Activated T-cell treated with anti-CD3 and anti-CD28 coated beads, Interleukin-2, amount 50 U/mL, for 72 hours (primary cell): ENCODE data around the gene MS4A18. TPM values are rescaled to one million over a fixed set of nuclear protein-coding genes. Genes with fewer than 3 reads are reported as not detected.
A peak's percentile ranks its signal among the peaks of the same experiment; 100 is the strongest.
"Not testable (repeated sequence)": the region's sequence is repeated elsewhere in the genome, so short reads cannot be mapped to it uniquely, and the experiment has no call there.

Experiments
- ATAC-seq, 2 donors: fragments of 150-1000 bp; cut with Tn5 transposase; replicated peaks in 1 of 2; 2 replicates each; pipeline ENCODE4 v1.10.0; 2021; ENCODE audit warnings: moderate library complexity in 2 of 2, mild to moderate bottlenecking in 1 of 2
- DNase-seq, 2 donors: peaks; one replicate each; pipeline ENCODE4 v3.0.0; 2021 to 2022; ENCODE audit warnings: mixed read lengths in 1 of 2
- H3K27ac Mint-ChIP-seq: one replicate; pipeline ENCODE4 v1.8.0; 2022; ENCODE audit warnings: mild to moderate bottlenecking, moderate library complexity, mixed read lengths
- H3K27me3 Mint-ChIP-seq: one replicate; pipeline ENCODE4 v1.8.0; 2022; ENCODE audit warnings: low read depth, mixed read lengths
- H3K36me3 Mint-ChIP-seq, 2 donors: one replicate each; pipeline ENCODE4 v1.8.0; 2022; ENCODE audit warnings: mixed read lengths in 2 of 2, mild to moderate bottlenecking in 1 of 2; ENCODE audit not compliant: insufficient read depth in 2 of 2
- H3K4me1 Mint-ChIP-seq: one replicate; pipeline ENCODE4 v1.8.0; 2022; ENCODE audit warnings: low read depth, mixed read lengths
- H3K4me3 Mint-ChIP-seq, 2 donors: one replicate each; pipeline ENCODE4 v1.8.0; 2022; ENCODE audit warnings: mild to moderate bottlenecking in 2 of 2, mixed read lengths in 2 of 2, moderate library complexity in 2 of 2
- H3K9me3 Mint-ChIP-seq, 2 donors: one replicate each; pipeline ENCODE4 v1.8.0; 2022; ENCODE audit warnings: mixed read lengths in 2 of 2
- total RNA-seq, 2 donors: library from RNA; stranded (reverse); gene quantifications; one replicate each; pipeline ENCODE4 v1.2.3, GENCODE V29; 2022

The MS4A18 gene
- total RNA-seq, 2 donors from 2014 or later: not detected

DNA sequence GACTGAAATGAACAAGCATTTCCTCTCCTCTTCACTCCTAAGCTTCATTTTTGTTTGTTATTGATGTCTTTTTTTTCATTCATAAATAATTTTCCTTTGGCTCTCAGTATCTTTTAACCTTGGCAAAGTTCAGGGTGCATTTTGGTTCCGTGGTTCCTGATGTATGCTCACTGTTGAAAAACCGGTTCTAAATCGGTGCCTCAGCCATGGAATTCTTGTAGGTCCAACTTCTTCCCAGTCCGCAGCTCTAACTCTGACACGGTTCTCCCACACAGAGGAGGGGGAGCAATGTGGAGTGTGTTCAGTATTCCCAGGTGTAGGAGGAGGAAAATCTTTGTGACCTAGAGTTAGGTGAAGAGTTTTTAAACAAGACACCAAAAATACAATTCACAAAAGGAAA, 19.6 kb downstream of the MS4A18 start:
- no peak overlapping the region for H3K4me3 Mint-ChIP-seq
- ATAC-seq (no peak), DNase-seq (no peak)
- H3K27ac Mint-ChIP-seq: no peak overlapping the region
- H3K36me3 Mint-ChIP-seq: no peaks in the 10 kb centered on the region
- H3K4me1 Mint-ChIP-seq: no peaks in the 10 kb centered on the region
- no peaks in the 10 kb centered on the region for H3K27me3 Mint-ChIP-seq
- H3K9me3 Mint-ChIP-seq: peaks cover 0 to 3% of the 10 kb centered on the region in 2 donors

DNA sequence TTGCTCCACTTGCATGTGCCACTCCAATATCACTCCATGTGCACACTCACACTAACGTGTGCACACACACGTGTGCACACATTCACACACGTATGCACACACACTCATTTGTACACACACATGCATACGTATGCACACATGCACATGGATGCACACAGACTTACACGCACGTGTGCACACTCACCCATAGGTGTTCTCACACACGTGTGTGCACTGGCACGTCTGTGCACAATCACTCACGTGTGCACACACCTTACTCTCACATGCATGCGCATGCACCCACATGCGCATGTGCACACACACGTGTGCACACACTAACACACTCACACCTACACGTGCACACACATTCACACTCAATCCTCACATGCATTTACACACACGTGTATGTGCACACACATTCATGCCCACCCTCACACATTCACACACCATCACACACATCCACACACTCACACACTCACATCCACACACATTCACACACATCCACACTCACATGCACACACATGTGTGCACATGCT, 22.9 kb downstream of the MS4A18 start:
- no peak for ATAC-seq
- Mint-ChIP-seq H3K27ac (no peak overlapping the region), H3K9me3 (peaks cover 0 to 3% of the 10 kb centered on the region in 2 donors), H3K4me1 (no peaks in the 10 kb centered on the region), H3K4me3 (no peak overlapping the region), H3K27me3 (peaks cover 9% of the 10 kb centered on the region), H3K36me3 (no peaks in the 10 kb centered on the region)
- DNase-seq: no peak

DNA sequence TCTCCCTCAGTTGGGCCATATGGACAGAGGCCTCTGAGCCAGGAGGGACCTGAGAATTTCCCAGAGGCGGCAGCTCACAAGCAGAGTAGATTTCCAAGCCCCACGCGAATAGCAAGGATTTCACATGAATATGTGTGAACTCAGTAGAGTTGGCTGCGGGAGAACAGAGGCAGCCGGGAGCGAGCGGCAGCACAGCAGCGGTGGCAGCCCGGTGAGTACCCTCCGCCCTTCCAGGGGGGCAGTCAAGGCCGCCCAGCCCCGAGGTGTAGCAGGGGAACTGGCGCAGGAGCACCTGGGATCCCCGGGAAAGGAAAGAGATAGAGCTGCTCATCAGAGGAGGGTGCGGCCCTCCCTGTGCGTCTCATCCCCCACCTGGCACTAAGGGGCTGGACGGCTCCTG, 23.7 kb downstream of the MS4A18 start:
- no peak for ATAC-seq
- Mint-ChIP-seq H3K27me3 (peaks cover 12% of the 10 kb centered on the region), H3K4me1 (no peaks in the 10 kb centered on the region), H3K36me3 (no peaks in the 10 kb centered on the region), H3K4me3 (no peak overlapping the region), H3K27ac (no peak overlapping the region), H3K9me3 (peaks cover 0 to 3% of the 10 kb centered on the region in 2 donors)
- no peak for DNase-seq

DNA sequence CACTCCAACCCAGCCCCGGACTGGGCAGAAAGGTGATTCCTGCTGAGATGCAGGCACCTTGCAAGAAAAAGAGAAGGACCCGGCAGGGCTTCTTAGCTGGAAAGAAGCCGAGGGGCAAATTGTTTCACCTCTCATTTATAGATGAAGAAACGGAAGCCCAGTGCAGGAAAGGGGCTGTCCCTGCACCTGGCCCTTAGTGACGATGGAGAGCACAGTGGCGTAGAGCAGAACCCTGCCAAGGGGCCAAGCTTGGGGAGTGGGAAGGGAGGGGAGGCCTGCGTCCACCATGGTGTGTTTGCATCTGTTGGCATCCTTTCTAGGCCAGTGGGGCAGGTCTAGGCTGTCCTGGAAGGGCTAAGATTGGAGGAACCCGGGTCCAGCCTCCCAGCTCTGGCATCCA, 24.3 kb downstream of the MS4A18 start:
- no peak overlapping the region for H3K4me3 Mint-ChIP-seq
- no peak for DNase-seq
- H3K36me3 Mint-ChIP-seq: no peaks in the 10 kb centered on the region

DNA sequence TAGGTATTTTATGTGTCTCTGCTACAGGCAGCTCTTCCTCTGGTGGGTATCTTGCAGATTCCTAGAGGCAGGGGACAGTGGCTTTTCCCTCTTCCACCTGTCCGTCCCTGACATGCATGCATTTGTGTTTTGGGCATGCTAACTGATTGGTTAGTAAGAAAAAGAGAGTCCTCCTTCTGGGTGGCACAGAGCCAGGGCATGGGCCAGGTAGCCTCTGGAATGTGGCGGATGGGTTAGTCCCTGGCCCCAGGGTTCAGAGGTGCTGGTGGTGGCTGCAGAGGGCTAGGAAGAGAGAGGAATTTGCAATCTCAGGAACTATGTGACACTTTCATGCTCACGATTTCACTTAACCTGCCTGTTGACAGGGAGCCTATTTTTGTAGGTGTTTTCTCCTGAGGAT, 26.4 kb downstream of the MS4A18 start:
- DNase-seq: no peak
- Mint-ChIP-seq H3K9me3 (peaks cover 0 to 3% of the 10 kb centered on the region in 2 donors), H3K27me3 (peaks cover 12% of the 10 kb centered on the region), H3K4me3 (no peak overlapping the region), H3K36me3 (no peaks in the 10 kb centered on the region), H3K27ac (no peak overlapping the region), H3K4me1 (no peaks in the 10 kb centered on the region)
- no peak for ATAC-seq

More for the DNA sequence above, 24.3 kb downstream of the MS4A18 start:
- Mint-ChIP-seq H3K27ac (no peak overlapping the region), H3K9me3 (peaks cover 0 to 3% of the 10 kb centered on the region in 2 donors), H3K4me1 (no peaks in the 10 kb centered on the region), H3K27me3 (peaks cover 12% of the 10 kb centered on the region)
- ATAC-seq: no peak

DNA sequence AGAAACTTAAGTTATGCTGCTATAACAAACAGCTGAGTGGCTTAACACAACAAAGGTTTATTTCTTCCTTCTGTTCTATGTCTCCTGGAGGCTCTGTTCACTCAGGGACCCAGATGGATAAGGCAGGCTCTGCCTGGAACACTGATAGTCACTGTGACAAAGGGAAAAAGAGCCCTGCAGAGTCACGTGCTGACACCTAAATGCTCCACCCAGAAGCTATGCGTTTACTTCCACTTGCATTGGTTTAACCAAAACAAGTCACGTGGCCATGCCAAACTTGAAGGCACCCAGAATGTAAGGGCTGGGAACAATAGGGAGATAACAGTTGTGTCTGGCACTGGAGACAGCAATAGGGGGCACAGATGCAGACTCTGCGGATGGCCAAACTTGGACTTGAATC, 28.8 kb downstream of the MS4A18 start:
- H3K27ac Mint-ChIP-seq: no peak overlapping the region
- no peak for ATAC-seq
- H3K36me3 Mint-ChIP-seq: no peaks in the 10 kb centered on the region
- no peaks in the 10 kb centered on the region for H3K4me1 Mint-ChIP-seq
- H3K4me3 Mint-ChIP-seq: no peak overlapping the region
- H3K27me3 Mint-ChIP-seq: peaks cover 17% of the 10 kb centered on the region
- H3K9me3 Mint-ChIP-seq: no peaks in the 10 kb centered on the region
- DNase-seq: no peak

DNA sequence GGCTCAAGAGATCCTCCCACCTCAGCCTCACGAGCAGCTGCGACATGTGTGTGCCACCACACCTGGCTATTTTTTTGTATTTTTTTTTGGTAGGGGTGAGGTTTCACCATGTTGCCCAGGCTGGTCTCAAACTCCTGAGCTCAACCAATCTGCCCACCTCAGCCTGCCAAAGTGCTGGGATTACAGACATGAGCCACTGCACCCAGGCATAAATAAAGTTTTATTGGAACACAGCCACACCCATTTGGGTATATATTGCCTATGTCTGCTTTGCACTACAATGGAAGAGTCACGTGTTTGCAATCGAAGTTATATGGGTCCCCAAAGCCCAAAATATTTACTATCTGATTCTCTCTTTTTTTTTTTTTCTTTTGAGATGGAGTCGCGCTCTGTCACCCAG, 30.4 kb downstream of the MS4A18 start:
- Mint-ChIP-seq H3K27me3 (peaks cover 32% of the 10 kb centered on the region), H3K9me3 (no peaks in the 10 kb centered on the region), H3K4me3 (no peak overlapping the region), H3K27ac (no peak overlapping the region), H3K36me3 (no peaks in the 10 kb centered on the region), H3K4me1 (no peaks in the 10 kb centered on the region)
- DNase-seq (no peak), ATAC-seq (no peak)

DNA sequence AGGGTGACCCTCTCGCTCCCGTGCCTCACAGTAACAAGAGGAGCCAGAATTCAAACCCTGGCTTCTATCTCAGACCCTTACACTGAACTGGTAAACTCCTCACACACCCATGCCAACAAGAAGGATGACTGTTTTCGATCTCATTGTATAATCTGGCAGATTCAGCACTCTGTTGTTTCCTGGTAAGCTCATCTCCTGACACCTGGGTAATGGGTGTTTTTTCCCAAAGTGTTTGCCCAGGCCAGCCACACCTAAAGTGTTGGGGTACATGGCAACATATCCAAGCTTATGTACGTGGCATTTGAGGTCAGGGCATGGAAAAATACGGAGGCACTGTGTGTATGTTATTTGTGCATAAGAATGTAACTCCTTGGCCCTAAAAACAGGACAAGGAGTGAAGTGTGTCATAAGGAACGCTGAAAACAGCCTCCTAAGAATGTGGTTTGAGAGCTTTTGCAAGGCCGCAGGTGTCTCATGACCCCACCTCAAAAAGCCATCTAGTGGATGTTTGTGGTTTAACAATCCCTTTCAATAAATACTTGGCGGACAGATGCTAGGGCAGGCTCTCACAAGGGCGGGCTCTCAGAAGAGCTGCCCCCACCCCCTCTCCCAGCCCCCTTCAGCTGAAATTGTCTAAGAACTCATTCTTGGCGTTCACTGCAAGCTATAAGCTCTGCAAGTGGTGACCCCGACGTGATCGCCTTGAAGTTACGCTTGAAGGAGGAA, 31.9 kb downstream of the MS4A18 start, which contains the start of gene MS4A15:
TSS of gene MS4A15 (plus strand) at position 561 of the 726 bp plus-strand sequence. CDS start 6,867 bp downstream, outside the sequence.
- peak in 1 of 2 donors; percentile 43 for ATAC-seq

DNA sequence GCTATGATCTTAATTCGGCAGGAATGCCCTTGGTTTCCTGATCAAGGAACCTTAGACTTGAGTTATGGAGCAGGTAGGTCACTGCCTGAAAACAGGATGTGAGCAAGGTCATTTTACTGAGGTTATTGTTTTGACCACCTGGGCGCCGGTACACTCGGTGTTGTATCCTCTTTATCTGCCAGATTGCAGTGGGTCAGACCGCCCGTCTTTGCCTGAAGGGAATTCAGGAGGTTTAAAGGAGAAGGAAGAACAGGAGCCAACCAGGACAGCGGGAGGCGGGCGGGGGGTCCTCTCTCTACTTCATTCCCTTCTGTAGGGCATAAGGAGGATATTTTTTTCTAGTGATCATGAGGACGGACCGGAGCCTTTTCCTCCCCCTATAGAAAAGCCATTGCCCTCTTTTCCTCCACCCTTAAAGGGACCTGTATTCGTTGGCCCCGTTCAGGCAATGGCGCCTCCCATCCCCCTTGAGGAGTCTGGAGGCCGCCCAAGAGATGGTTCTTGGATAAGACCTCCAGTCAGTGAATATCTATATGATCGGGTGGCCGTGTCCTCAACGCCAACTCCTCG, 32.8 kb downstream of the MS4A18 start:
- DNase-seq (no peak), ATAC-seq (no peak)
- Mint-ChIP-seq H3K27ac (no peak overlapping the region), H3K9me3 (no peaks in the 10 kb centered on the region), H3K4me1 (no peaks in the 10 kb centered on the region), H3K27me3 (peaks cover 34% of the 10 kb centered on the region), H3K4me3 (no peak overlapping the region), H3K36me3 (no peaks in the 10 kb centered on the region)

More for the DNA sequence above, 31.9 kb downstream of the MS4A18 start, which contains the start of gene MS4A15:
- H3K4me1 Mint-ChIP-seq: no peaks in the 10 kb centered on the region
- no peaks in the 10 kb centered on the region for H3K36me3 Mint-ChIP-seq
- H3K27me3 Mint-ChIP-seq: peaks cover 42% of the 10 kb centered on the region
- no peaks in the 10 kb centered on the region for H3K9me3 Mint-ChIP-seq
- no peak for DNase-seq
- no peak within 1 kb of the TSS for H3K27ac Mint-ChIP-seq
- no peak within 1 kb of the TSS for H3K4me3 Mint-ChIP-seq

DNA sequence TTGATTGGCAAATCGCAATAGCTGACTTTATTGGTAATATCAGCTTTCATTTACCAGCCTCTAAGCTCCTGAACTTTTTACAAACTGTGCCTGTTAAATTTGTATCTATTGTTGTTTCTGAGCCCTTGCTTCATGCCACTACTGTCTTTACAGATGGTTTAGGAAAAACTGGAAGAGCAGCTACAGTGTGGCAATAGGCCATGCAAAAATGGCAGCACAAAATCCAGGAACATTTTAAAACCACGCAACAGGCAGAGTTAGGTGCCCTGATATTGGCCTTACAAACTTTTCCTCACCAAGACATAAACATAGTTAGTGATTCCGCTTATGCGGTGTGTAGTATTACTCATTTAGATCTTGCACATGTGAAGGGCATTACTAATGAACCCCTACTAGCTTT, 34.2 kb downstream of the MS4A18 start:
- peaks cover 30% of the 10 kb centered on the region for H3K27me3 Mint-ChIP-seq
- H3K27ac Mint-ChIP-seq, H3K36me3 Mint-ChIP-seq, ATAC-seq, H3K4me3 Mint-ChIP-seq, H3K4me1 Mint-ChIP-seq, H3K9me3 Mint-ChIP-seq, DNase-seq: not testable (repeated sequence)

DNA sequence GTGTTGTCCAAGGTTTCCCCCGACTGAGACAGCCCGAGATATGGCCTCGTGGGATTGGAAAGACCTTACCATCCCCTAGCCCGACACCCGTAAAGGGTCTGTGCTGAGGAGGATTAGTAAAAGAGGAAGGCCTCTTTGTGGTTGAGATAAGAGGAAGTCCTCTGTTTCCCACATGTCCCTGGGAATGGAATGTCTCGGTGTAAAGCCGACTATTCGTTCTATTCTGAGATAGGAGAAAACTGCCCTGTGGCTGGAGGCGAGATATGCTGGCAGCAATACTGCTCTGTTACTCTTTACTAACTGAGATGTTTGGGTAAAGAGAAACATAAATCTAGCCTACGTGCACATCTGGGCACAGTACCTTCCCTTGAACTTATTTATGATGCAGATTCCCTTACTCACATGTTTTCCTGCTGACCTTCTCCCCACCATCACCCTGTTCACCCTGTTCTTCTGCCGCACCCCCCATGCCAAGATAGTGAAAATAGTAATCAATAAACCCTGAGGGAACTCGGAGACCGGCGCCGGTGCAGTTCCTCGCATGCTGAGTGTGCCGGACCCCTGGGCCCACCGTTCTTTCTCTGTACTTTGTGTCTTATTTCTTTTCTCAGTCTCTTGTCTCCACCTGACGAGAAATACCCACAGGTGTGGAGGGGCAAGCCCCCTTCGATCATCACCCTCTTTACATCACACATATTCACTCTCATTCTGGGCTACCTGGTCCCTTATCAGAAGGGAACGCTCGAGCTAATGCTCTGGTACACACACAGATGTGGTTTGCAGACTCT, 35.1 kb downstream of the MS4A18 start:
- not testable (repeated sequence) for H3K27ac Mint-ChIP-seq
- H3K27me3 Mint-ChIP-seq: peaks cover 30% of the 10 kb centered on the region

DNA sequence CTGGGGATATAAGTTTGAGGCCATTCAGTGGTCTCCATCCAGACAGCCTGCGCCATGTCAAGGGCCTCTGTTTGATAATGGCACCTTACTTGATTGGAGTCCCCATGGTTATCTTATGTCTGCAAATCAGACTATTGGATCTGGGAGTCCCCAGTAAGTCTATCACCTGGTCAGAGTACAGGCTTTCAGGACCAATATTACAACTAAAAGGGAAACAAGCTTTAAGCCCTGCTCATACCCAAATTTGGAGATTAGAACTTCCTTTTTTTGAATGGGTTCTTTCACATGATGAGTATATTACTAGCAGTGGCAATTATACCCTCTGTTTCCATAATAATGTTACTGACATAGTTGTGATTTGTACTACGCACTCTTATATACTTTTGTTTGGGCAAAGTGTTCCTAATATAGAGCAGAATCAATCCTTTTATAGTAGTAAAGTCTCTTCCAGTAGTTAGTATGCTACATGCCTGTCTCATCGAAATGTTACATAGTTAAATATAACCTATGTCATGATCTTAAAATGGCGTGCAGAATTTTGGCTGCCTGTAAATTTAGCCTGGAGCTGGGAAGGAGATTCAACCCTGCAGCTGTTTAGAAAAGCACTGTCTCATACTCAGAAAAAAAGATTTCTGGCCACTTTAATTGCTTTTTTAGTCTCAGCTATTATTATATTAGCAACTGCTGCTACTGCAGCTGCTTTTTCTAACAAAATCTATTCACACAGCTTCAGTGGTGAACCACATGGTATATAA, 37.1 kb downstream of the MS4A18 start:
- Mint-ChIP-seq H3K4me3 (no peak overlapping the region), H3K36me3 (no peaks in the 10 kb centered on the region), H3K4me1 (peaks cover 9% of the 10 kb centered on the region), H3K9me3 (no peaks in the 10 kb centered on the region), H3K27me3 (peaks cover 36% of the 10 kb centered on the region), H3K27ac (no peak overlapping the region)
- DNase-seq (no peak), ATAC-seq (no peak)

More for the DNA sequence above, 35.1 kb downstream of the MS4A18 start:
- H3K4me3 Mint-ChIP-seq, H3K9me3 Mint-ChIP-seq, H3K36me3 Mint-ChIP-seq, DNase-seq, ATAC-seq, H3K4me1 Mint-ChIP-seq: not testable (repeated sequence)
